Measurements from ENCODE around the gene PTDSS2.
"Not testable (repeated sequence)": the region's sequence is repeated elsewhere in the genome, so short reads cannot be mapped to it uniquely, and the experiment has no call there.

PTDSS2 gene

DNA sequence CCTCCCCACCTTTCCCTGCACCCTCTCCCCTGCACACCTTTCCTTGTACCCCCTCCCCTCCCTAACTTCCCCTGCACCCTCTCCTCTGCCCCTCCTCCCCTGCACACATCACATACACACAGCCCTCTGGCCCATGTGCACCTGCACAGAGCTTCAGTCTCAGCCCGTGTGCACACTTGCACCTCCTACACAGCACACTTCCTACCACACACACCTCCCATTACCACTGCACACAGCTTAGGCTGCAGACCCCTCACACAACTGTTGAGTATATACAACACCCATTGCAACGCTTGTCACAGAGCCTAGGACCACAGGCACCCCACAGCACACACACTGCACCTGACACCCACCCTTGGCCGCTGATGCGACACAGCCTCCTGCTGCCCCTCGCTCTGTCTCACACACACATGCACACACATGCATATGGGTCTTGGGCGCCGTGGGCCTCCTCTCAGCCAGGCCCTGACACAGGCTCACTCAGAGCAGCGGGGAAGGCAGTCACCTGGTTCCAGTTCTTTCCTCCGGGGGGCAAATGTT lies 35.7 kb upstream of the PTDSS2 start:
- no peak for DNase-seq

DNA sequence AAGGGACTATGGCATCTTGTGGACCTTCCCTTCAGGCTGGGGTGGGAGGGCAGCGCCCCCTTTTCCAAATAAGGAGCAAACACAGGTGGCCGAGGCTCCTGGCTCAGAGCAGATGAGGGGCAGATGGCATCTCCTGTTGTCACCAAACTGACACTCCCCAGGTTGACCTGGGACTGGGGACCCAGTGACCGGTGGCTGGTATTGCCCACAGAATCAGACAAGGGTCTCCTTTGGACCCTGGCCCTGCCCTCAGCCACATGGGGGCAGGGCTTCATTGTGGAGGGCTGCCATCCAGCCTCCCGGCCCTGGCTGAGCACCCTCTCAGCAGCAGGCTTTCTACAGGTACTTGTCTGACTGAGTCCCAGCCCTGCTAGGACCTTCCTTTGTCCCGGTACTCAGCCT lies 34.4 kb upstream of the PTDSS2 start:
- DNase-seq: no peak

DNA sequence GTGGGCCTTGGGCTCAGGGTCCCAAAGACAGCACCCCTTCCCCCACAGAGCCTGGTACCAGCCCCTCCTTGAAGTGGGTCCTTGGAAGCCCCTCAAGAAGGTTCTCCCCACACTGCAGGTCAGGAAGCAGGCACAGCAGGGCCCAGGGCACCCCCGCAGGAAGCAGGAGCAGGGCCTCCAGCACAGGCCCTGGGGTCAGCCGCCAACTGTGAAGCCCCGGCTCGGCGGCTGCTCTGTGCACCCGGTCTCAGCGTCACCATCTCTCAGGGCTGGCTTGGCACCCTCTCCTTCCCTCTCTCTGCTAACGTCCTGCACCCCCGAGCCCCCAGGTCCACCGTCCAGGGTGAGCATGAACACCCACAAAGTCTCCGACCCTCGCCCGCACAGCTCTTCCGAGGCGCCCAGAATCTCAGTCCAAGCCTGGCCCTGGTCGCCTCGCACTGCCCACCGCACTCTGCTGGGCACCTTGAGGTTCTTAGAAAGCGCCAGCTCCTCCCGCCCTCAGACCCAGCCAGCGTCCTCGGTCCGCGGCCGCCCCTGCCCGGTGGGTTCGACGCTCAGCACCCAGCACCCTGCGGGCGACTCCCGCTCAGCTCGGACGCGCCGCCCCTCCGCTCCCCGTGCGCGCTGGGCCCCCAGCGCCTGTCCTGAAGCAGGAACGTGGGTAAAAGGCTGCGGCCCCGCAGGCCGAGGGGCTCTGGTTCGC lies 33.9 kb upstream of the PTDSS2 start:
- DNase-seq: no peak

DNA sequence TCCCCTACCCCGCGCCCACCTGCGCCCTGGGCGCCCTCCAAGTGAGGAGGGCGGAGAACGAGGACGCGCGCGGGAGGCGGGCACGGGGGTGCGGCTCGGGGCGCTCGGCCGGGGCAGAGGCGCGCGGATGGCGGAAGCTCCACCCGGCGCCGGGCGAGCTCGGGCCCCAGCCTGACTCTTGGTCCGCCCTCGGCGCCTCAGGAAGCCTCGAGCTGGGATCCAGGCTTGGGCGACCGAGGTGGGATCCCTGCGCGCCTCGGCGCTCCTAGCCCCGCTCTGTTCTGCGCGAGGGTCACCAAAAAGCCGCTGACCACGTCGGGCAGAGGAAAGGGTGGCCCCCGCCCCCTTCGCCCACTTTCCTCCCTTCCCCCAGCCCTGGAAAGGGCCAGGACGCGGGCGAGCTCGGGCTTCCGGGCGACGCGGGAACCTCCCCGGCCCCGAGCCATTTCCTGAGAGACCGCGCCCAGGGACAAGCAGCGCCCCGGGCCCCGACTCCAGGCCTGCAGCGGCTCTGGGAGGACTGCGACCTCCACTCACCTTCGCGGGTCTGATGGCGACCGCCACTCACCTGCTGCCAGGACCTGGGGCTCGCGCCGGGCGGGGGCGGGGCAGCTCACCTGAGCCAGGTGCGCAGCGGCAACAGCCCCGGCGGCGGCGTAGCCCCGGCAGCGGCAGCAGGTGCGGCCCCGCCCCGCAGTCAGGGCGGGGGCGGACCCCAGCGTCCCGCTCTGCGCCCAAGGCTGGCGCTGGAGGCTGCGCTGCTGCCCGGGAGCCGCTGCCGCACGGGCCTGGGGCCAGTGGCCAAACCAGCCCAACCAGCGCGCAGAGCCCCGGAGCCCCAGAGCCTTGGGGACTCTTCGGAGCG lies 33.1 kb upstream of the PTDSS2 start:
- no peak for DNase-seq

DNA sequence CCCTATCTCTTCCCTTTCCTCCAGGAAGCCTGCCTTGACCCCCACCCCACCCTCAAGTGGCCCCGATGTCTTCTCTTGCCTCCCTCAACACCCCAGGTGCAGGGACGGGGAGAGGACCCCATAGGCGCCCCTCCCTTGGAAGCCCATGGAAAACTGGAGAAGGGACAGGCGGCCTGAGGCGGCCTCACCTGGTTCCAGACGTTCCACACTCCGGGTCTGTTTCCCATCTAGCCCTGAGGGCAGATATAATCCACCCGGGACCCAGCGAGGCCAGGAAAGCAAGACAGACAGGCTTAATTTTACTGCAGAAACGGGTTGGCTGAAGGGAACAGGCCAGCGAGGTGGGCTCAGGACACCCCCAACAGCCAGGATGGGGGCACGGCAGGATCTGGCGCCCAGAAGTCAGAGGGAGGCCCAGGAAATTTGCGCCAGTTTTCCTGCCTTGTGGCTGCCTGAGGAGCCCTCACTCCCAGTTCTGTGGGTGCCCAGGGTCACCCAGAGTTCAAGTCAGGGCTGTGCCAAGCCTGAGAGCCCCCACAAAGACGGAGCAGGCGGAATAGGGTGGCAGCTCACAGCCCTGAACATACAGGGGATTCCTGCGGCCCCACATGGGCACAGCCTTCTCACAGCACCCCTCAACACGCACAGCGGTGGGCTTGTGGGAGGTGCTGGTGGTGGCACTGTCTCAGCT lies 32.3 kb upstream of the PTDSS2 start:
- no peak for DNase-seq

DNA sequence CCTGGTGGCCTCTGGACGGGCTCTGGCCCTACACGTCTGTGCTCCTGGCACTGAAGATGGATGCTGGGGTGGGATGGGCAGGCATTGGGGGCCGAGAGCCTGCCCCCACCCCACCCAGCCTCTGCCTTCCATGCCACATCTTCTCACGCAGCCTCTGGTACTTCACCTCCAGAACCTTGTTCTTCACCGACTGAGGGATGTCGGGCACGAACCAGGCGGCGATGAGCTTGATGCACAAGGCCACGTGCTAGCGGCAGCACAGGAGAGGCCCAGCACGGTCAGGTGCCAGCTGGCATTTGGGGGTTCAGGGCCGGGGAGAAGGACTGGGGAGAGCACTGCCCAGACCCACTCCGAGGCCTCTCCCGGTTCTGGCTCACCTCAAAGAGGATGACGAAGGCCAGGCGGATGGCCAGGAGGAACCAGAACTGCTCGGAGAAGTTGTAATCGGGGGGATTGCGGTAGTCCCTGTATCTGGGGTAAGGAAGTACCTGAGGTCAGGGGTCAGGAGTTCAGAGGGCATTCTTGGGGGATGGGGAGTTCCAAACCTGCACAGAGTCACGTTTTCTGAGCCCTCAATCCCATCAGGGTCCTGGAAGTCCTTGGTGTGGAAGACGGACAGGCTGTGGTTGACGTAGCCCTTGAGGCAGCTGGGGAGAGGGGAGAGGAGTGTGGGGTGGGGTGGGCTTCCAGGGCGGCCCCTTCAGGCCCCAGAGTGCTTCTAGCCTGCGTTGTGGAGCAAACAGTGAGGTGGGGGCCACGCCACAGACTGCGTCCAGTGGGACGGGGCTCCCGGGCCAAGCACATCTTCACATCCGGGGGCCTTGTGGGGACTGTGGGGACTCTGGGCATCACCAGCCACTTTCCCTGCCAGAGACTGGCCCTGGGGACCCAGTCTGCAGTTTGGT lies 31.5 kb upstream of the PTDSS2 start:
- DNase-seq: no peak

DNA sequence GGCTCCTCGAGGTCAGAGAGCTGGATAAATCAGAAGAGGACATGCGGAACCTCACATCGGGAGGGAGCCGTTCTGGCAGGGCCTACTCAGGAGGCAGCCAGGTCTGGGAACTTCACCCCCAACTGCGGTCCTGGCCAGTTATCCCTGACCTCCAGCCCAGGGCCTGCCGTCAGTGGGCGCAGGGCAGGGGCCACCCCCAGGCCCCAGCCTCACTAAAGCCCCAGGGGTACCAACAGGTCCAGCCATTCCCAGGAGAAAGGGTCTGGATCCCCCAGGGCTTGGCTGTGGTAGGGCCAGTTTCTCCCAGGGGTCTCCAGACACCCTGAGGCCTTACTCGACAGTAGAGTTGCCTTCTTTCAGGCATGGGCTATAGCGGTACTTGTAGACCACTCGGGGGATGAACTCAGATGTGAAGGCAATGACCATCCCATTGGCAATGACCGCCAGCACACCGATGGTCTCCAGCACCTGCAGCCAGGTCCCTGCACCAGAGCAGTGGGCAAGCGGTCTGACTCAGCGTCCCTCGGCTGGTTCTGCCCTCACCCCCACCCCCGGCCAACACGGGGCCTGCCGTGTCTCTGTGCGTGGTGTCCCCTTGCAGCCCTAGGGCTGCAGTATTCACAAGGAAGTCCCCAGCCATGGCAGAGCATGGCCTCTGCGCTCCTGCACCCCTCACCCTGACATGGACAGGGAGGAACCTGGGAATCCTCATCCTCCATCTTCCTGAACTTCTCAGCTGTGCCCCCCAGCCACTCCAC lies 30.7 kb upstream of the PTDSS2 start:
- DNase-seq: no peak

DNA sequence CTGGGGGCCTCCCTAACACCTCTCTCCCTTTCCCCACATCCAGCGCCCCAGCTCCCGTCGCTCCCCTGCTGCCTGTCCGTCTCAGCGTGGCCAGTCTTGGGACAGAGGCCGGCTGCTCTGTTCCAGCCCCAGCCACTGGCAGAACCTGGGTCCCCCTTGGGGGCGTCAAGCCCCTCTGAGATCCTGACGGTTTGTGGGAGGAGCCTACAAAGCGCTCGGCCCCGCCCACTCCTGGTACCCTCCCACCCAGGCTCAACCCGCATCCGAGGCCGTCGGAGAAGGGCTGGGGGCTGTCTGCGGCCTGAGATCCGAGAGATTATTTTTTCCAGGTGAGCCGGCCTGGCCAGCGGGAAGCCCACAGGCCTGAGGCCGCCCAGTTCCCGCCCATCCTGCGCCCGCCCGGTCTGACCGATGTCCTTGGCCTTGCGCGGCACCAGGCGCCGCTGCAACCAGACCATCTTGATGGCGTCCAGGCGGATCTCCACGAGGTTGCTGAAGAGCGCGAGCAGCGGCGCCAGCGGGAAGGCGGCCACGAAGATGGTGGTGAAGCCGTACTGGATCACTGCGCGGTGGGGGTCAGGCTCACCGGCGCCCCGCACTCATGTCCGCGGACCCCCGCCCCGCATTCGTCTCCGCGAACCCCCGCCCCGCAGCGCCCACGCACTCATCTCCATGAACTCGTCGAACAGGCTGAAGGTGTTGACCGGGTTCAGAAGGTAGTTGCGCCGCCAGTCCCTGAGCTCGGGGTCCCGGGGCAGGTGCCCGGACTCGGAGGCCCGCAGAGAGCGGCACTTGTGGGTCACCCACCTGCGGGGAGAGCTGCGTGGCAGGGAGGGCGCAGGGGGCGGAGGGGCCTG lies 29.8 kb upstream of the PTDSS2 start:
- no peak for DNase-seq

DNA sequence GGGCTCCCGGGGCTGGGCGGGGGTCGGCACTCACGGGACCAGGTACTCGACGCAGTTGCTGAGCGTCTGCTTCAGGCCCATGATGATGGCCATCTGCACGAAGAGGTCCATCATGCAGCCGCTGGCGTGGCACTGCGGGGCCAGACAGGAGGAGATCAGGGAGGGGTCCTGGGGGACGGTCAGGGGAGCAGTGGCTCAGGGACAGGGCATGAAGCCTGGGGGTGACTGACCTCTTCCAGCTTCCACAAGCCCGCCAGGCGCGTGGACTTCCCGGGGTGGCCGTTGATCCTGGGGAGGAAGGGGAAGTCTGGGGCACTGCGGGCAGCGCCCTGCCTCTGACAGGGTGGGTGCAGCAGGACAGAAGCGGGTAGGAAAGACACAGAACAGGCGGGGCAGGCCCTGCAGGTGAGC lies 29.2 kb upstream of the PTDSS2 start:
- DNase-seq: no peak

DNA sequence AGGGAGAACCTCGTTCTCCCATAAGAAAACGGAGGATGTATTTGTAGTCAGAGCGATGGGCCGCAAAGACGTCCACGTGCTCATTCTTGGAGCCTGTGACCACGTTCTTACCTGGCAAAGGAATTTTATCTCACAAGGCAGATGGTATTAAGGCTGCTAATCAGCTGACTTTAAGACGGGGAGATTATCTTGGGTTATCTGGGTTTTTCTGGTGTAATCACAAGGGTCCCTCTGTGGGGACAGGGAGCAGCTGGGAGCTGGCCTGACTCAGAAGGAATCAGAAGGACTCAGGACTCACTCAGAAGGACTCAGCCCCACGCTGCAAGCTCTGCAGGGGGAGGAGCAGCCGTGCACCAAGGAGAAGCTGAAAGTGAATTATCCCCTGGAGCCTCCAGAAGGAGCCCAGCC lies 27.8 kb upstream of the PTDSS2 start:
- no peak for DNase-seq

DNA sequence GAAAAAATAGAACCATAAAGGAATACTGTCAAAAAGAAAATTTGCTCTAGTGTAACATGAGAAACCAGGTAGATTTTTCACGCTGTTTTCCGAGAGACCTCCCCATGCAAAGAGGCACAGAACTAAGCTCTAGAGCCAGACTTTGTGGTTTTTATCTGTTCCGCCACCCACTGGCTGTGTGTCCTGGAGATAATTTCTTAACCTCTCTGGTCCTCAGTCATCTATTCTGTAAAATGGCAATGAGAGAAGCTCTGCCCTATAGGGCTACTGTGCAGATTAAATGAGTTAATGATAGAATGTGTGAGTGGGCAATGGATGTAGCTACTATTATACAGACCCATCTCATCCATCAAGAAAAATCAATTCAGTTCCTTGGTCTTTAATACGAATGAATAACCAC lies 25.8 kb upstream of the PTDSS2 start:
- no peak for DNase-seq

DNA sequence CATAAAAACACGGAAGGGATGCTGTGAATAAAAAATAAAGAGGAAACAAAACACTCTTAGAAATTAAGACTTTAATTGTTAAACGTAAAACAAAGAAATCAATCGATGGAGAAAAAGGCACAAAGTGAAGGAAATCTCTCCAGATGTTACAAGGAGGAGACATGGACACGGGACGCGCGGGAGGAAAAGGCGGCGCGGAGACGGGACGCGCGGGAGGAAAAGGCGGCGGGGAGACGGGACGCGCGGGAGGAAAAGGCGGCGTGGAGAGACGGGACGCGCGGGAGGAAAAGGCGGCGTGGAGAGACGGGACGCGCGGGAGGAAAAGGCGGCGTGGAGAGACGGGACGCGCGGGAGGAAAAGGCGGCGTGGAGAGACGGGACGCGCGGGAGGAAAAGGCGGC lies 25.3 kb upstream of the PTDSS2 start:
- not testable (repeated sequence) for DNase-seq

DNA sequence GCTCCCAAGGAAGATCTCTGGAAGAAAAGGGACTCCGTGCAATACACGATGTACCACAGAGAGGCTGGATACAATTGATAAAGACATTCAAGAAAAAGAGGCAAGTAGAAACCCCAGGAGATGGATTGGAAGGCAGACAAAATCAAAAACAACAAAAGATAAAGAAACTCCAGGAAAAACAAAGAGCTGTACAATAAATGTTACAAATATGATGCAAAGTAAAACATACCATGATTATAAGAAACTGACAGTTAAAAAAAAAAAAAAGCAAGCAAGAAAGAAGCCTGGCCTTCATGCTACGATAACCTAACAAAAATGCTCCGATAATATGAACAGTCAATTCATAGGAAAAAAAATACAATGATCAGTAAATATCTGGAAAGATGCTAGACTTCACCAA lies 24.8 kb upstream of the PTDSS2 start:
- DNase-seq: no peak

DNA sequence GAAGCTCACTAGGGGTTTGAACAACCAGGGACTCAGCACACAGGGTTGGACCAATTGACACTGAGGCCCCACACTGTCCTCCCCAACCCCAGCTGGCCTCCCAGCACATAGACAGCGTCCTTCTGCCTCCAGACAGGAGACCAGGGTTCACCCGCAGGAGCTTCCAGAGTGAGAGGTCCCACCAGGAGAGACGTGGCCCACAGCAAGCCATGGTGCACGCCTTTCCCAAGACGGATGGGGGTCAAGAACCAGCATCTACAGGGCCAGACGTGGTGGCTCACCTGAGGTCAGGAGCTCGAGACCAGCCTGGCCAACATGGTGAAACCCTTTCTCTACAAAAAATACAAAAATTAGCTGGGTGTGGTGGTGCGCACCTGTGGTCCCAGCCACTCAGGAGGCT lies 23.2 kb upstream of the PTDSS2 start:
- no peak for DNase-seq

DNA sequence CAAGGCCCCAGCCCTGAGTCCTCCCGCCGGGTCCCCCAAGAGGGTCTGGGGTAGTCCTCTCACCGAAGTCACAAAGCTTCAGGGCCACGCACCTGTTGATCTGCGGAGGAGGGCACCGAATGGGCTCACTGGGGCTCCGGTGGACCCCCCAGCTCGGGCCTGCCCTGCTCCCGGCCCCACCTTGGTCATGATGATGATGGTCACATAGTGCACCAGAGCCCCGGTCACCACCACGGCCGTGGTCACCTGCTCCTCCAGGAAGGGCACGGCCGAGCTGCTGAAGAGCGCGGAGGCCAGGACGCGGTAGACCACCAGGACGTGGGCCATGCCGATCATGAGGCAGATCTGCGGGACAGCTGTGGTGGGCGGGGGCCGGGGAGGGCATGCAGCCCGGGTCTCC lies 21.8 kb upstream of the PTDSS2 start:
- DNase-seq: no peak

DNA sequence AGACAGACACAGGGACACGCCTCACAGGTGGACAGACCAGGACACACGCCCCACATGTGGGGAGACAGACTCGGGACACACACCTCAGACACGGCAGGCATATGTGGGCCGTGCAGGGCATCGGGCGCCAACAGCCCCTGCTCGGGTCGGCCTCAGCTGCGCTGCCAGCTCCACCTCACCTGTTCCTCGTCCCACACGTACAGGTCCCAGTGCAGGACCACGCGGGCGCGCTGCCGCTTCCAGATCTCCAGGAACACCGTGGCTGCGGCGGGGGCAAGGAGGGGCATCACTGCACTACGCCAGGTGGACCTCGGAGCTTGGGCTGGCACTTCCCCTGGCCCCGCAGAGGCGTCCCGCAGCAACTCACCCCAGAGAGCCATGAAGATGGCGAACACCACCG lies 20.7 kb upstream of the PTDSS2 start:
- DNase-seq: no peak

DNA sequence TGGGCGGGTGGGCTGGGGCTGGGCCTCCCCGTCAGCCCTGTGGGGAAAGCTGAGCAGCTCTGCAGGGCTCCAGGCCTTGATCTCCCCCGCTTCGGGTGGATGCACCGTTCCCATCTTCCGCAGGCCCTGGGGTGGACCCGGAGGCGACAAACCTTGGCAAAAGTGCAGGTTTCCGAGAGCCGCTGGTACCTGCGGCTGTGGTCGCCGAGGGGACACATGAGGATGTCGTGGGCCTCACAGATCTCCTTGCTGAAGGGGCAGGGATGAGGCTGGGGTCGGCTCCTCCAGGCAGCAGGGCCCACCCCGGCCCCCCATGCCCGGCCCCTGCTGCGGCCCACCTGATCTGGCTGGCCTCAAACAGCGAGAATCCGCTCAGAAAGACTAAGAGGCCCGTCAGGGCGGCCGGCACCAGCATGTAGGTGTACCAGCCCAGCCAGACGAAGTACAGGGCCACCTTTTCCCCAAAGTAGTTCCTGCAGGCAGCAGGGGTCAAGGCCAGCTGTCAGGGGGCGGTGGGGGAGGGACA lies 20.1 kb upstream of the PTDSS2 start:
- DNase-seq: no peak

DNA sequence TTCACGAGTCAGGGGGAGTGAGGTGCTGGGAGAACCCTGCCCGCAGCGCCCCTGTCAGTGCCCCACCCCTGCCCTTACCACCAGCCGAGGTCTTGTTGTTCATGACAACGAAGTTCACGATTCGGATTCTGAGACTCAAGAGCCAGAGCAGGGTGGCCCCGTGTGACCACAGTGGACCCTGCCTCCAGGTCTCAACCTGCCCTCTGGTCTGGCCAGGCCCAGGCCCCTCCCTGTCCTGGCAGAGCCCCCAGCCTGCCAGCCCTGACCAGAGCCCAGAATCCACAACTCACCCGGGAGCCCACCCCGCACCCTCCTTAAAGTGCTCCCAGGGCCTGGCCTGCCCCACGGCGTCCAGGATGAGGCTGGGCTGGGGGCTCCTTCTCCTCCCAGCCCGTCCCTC lies 18.2 kb upstream of the PTDSS2 start:
- no peak for DNase-seq

DNA sequence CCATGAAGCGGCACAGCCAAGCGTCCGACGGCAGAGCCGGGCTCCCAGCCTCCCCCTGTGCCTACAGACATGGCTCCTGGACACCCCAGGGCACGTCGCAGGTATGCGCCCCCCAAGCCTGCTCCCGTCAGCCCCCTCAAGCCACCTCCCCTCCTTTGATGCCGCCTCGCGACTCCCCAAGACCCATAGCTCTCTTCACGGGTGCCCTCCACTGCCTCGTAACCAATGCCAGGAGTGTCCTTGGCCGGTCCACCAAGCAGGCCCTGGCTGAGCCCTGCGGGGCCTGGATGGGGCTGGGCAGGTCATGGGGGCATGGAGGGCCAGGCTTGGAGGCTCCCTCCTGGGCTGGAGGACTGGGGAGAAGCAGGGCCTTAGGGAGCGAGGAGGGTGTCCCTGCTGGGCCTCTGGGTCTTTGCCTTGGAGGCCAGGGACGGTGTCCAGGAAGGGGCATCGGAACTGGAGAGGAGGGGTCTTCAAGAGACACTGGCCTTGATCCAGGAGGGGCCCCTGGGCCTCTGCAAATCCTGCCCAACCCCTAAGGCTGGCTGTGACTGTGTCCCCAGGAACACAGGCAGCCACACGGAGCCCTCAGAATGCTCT lies 17.5 kb upstream of the PTDSS2 start:
- no peak for DNase-seq

DNA sequence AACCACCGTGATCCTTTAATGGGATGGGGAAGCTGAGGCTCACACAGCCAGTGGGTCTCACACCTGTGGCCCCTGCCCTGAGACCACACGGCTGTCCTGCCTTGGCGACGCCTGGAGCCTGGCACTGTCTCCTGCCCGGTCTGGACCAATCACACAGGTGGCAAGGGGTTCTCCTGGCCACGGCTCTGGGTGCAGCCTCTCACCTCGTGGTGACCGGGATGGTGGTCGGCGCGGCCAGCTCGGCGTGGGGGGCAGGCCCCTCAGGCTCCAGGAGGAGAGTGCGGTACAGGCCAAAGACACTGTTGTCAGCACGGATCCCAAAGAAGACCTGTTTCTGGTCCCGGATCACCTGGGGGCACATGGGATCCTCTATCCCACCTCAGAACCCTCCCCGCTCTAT lies 17.0 kb upstream of the PTDSS2 start:
- no peak for DNase-seq
